ENCODE results near the gene ESPN. TPM values are rescaled to one million over a fixed set of nuclear protein-coding genes. Genes with fewer than 3 reads are reported as not detected.

Gene ESPN
- total RNA-seq, 4 donors from 2014 or later: 14.5 to 22.2 (median 18.6) TPM

DNA sequence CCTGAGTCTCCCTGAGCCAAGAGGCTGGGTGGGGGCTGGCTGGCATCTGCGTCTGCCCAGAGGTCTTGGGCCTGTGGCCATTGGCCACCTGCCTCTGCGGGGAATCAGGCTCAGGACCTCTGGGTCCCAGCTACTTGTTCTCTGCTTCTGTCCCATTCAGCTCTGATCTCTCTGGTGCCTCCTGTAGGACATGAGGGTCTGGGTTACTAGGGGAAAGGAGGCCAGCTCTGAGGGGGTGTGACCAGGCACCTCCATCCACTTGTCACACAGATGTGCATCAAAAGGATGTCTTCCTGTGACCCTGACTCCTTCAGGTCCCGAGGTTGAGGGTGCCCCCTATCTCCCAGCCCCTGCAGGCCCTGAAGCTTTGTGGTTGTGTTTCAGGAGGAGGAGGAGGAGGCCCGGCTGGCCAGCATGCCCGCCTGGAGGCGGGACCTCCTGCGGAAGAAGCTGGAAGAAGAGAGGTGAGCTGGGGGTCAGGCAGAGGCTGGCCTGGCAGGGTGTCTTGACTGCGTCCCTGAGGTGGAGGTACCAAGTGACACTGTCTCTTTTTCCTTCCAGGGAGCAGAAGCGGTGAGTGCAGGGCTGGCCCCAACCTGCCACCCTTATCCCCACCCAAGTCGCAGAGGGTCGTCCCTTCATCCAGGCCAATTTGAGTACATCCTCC, 32.4 kb downstream of the ESPN start:
- DNase-seq: no peak
- Histone ChIP-seq H3K27me3 (peaks cover 0 to 75% (median 0%) of the 10 kb centered on the region in 4 donors), H3K27ac (no peak overlapping the region), H3K4me3 (no peak overlapping the region), H3K4me1 (peaks cover 12 to 45% (median 14%) of the 10 kb centered on the region in 3 donors), H3K9me3 (no peaks in the 10 kb centered on the region), H3K36me3 (peaks cover 0 to 24% (median 0%) of the 10 kb centered on the region in 3 donors)
- whole genome bisulfite sequencing, 2 donors: 62 to 76% methylated on average over 5 to 6 of the region's 11 CpGs
- TF ChIP-seq, protein P1, sequence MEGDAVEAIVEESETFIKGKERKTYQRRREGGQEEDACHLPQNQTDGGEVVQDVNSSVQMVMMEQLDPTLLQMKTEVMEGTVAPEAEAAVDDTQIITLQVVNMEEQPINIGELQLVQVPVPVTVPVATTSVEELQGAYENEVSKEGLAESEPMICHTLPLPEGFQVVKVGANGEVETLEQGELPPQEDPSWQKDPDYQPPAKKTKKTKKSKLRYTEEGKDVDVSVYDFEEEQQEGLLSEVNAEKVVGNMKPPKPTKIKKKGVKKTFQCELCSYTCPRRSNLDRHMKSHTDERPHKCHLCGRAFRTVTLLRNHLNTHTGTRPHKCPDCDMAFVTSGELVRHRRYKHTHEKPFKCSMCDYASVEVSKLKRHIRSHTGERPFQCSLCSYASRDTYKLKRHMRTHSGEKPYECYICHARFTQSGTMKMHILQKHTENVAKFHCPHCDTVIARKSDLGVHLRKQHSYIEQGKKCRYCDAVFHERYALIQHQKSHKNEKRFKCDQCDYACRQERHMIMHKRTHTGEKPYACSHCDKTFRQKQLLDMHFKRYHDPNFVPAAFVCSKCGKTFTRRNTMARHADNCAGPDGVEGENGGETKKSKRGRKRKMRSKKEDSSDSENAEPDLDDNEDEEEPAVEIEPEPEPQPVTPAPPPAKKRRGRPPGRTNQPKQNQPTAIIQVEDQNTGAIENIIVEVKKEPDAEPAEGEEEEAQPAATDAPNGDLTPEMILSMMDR (IDR thresholded peaks at IDR 0.05): no peak
- no peak for TF ChIP-seq POLR2A (IDR thresholded peaks at IDR 0.05)
- intact Hi-C loops (cut with DNase I): no loop called here

DNA sequence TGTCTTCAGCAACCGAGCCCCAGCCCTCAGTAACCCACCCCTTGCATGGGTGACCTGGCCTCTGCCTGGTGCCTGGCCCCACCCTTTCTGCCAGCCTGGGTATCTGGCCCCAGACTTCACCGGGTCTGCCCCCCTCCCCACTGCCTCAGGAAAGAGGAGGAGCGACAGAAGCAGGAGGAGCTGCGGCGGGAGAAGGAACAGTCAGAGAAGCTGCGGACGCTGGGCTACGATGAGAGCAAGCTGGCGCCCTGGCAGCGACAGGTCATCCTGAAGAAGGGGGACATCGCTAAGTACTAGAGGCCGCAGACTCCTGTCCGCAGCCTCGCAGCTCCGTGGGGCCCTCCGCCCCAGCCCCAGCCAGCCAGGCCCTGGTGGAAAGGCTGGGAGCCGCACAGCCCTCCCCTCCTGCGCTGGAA, 35.3 kb downstream of the ESPN start:
- Histone ChIP-seq H3K4me3 (peak overlapping the region; percentile 2 to 58 (median 34)), H3K27ac (peak overlapping the region in 2 of 4 donors; percentile 74 to 78), H3K9me3 (no peaks in the 10 kb centered on the region), H3K27me3 (peaks cover 0 to 62% (median 0%) of the 10 kb centered on the region in 4 donors), H3K4me1 (peaks cover 5 to 32% (median 14%) of the 10 kb centered on the region in 3 donors), H3K36me3 (peaks cover 0 to 51% (median 10%) of the 10 kb centered on the region in 3 donors)
- intact Hi-C loops (cut with DNase I): no loop called here
- TF ChIP-seq, protein P1 (IDR thresholded peaks at IDR 0.05): no peak
- peak in 1 of 4 donors; percentile 16 for TF ChIP-seq POLR2A (IDR thresholded peaks at IDR 0.05)
- no peak for DNase-seq
- 22 to 59% methylated on average over 8 to 10 of the region's 18 CpGs for WGBS, 2 donors

DNA sequence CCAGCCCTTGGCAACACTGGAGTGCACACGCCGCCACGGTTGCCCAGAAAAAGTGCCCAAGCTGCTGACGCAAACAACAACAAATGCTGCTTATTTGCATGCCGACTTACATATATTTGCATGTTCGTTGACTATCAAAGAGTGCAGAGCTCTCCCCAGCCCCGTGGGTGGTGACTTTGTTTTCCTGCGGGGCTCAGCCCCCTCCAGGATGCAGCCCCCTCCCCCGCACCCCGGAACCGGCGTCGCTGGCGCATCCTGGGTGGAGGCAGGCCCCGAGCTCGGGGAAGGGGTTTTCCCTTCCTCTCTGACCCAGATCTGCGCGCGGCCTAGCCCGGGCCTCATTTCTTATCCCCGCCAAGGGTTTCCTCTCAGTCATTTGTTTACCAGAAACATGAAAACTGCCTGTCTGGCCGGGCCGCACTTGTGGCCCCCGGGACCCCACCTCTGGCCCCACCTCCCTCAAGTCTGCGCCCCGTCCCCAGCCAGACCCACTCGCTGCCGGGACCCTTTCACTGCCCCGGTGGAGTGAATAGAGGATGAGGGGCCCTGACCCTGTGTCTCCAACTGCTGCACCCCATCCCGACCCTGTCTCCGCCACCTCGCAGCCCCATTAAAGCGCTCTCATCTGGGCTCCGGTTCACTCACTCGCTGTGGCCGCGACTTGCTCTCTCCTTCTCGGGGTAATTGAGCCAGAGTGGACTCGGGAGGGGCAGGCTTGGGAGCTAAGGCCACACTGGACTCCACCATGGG, 35.9 kb downstream of the ESPN start:
- 45 to 54% methylated on average over 17 to 25 of the region's 39 CpGs for WGBS, 2 donors
- H3K4me3 ChIP-seq: peak overlapping the region; percentile 2 to 58 (median 34)
- H3K9me3 ChIP-seq: no peaks in the 10 kb centered on the region
- peaks cover 0 to 26% (median 14%) of the 10 kb centered on the region in 3 donors for H3K4me1 ChIP-seq
- H3K27ac ChIP-seq: peak overlapping the region; percentile 27 to 78 (median 54)
- H3K27me3 ChIP-seq: peaks cover 0 to 62% (median 0%) of the 10 kb centered on the region in 4 donors
- TF ChIP-seq POLR2A (IDR thresholded peaks at IDR 0.05): no peak
- TF ChIP-seq, protein P1 (IDR thresholded peaks at IDR 0.05): no peak
- intact Hi-C loops (cut with DNase I): no loop called here
- peaks cover 0 to 57% (median 10%) of the 10 kb centered on the region in 3 donors for H3K36me3 ChIP-seq
- no peak for DNase-seq

DNA sequence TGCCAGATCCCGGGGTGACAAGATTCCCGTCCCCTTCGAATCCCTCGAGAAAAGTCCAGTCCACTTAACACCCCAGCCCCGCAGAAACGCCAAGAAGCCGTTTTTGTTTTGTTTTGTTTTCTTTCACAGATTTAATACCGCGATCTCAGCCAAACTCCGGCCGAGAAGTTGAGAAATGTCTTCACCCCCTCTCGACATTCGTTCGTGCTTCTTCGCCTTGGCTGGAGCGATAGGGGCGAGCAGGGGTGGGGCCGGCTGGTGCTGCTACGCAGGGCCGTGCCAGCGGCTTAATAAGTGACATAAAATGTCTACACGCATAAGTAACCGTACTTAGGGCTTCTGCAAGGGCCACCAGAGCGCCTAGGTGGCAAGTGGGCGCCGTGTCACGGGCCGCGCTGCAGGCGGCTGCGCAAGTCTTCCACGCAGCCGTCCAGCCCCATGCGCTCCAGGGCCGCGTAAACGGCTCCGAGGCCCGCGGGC, 36.5 kb downstream of the ESPN start:
- Histone ChIP-seq H3K27ac (peak overlapping the region; percentile 27 to 78 (median 54)), H3K4me3 (peak overlapping the region in 3 of 4 donors; percentile 29 to 58 (median 38)), H3K27me3 (peaks cover 0 to 62% (median 0%) of the 10 kb centered on the region in 4 donors), H3K9me3 (no peaks in the 10 kb centered on the region), H3K36me3 (peaks cover 0 to 63% (median 10%) of the 10 kb centered on the region in 3 donors), H3K4me1 (peaks cover 0 to 22% (median 14%) of the 10 kb centered on the region in 3 donors)
- intact Hi-C loops (cut with DNase I): no loop called here
- no peak for TF ChIP-seq POLR2A (IDR thresholded peaks at IDR 0.05)
- TF ChIP-seq, protein P1 (IDR thresholded peaks at IDR 0.05): no peak
- no peak for DNase-seq
- WGBS, 2 donors: 71 to 82% methylated on average over 15 to 40 of the region's 40 CpGs

Data from esophagus squamous epithelium (tissue), 5 donors.